LHCN-M2 (cell line): ENCODE measurements around the gene ITGB2. TPM values are rescaled to one million over a fixed set of nuclear protein-coding genes. Genes with fewer than 3 reads are reported as not detected.

Source experiments
- DNase-seq: peaks from one replicate; pipeline ENCODE4 v3.0.0-alpha.2; 2012; ENCODE audit warnings: low read depth
- total RNA-seq: library from RNA; depleted of rRNA; stranded (reverse); fragments of >200 nt; gene quantifications from 2 replicates; pipeline ENCODE4 v1.2.3, GENCODE V29; 2014

ITGB2 gene
- total RNA-seq, 1 experiment from 2014 or later = 3.8 TPM

DNA sequence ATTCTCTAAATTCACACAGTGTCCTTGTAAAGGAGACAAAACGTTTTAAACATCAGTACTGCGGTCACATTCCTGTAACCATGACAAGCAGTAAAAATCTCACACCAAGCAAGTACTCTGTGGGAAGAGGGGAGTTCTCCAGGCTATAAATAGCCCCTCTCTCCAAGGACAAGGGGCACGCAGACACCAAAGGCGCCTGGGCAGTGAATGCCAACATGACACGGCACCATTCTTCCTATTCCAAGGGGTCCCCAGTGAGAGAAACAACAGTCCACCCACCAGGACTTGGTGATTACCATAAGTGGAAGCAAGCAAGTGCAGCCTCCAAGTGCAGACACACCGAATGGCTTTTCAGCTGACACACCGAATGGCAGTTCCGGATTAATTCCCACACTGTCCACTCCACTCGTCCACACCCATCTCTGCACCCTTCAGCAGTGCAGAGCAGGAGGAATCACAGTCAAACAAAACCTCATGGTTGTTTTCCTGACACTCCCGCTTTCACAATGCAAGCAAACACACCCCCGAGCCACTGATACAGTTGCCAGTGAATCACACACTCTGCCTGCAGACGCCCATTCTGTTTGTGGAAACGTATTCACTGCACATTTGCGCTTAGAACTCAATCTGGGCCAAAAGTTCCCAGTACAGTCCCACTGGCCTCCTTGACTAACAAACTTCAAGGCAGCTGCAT, 49.0 kb downstream of the ITGB2 start:
- peak; percentile 84 for DNase-seq

DNA sequence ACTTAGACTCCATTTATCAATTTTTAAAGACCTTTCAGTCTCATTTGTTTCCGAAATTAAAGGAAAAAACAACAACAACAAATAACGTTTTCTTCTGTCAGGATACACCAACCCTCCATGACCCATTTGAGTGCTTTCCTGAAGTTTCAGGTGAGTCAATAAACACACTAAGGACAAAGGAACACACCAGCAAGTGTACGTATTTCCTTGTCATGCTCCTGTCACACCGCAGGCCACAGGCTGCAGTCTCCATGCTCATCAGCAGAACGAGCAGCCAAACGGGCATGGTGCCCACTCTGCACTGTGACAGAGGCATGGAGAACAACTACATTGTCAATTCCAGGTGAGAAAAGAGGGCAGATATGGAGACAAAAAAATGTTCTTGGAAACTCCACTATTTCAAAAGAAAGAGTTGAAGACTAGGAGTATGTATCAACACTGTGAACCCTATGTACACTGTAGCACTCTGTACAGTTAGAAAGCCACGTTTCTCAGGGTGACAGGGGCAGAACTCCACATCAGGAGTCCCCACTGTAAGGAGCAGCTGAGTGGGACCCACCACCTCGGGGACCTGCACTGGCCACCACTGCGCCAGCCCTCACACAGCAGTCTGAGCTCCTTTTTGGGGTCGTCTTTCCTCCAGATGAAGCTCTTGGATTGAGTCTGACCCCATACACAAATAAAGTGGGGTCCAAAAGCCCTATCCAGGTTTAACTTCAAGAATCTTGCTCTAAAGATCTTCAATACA, 49.8 kb downstream of the ITGB2 start:
- peak; percentile 31 for DNase-seq

DNA sequence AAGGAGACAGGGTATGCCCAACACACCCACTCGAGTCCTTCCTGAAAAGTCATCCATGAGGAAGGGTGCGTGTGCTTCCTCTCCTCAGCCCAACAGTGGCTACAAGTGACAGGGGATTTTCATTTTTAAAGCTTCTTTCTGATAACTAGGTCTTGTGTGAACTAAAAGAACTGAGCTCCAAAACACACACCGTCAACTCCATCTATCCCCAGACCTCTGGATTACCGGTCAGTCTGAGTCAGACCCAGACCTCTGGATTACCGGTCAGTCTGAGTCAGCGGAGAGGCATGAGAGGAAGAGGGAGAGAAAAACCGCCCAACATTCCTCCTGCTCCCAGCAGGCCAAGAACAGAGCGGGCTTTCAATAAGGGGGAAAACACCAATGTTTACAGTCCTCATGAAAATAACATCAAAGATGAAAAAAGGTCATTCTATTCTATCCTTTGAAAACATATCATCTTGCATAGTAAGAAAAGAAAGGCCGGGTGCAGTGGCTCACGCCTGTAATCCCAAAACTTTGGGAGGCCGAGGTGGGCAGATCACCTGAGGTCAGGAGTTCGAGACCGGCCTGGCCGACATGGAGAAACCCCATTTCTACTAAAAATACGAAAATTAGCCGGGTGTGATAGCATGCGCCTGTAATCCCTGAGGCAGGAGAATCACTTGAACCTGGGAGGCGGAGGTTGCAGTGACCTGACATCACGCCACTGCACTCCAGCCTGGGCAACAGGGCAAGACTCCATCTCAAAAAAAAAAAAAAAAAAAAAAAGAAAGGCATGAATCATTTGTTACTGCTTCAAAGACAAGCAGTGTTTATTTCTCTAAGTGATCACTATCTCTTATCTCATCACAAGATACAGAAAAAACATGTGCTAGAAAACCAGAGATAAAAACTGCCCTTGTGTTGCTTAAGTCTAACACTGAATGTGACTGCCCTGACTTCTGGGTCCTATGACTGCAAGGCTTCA, 50.6 kb downstream of the ITGB2 start:
- peak; percentile 99 for DNase-seq

DNA sequence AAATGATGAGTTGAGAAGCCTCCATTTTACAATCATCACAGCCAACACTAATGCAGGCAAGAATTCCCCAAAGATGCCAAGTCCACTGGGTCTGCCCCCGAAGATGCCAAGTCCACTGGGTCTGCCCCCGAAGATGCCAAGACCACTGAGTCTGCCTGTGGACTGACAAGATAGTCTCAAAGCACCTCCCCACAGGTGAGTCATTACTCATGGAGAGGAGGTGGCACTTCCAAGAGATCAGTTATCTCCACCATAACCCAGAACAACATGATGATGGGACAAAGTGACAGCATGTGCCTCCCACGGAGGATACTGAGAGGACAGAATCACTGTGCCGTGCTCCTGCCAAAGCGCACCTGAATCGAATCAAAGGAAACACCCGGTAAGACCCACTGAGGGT, 52.0 kb downstream of the ITGB2 start:
- DNase-seq = no peak

DNA sequence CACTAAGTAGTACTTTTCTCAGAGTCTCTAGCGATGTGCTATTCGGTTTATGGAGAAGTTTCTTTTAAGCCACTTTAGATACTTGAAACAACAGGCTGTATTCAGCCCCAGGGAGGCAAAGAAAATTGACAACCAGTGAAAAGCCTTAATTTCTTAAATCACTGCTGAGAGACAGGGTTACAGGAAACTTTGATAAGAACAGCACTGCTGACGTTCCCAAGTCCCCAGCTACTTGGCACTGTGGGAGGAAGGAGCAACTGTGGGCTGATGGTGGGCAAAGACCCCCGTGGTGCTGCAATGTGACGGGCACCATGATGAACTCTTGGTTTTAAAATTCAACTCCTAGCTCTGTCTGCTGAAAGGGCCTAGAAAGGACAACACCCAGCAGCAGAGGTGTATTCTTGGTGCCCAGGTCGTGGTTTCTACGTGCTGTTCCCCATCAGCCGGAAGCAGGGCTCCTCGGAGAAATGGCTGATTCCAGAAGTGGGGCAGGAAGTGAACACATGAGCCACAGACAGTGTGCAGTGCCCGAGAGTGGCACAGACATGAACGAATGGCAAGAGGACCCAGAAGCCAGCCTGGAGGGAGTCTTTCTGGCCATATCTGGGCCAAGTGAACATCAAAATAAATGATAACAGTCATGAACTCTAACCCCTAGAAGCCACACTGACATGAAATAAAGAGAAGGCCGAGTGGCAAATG, 52.5 kb downstream of the ITGB2 start:
- DNase-seq = no peak

DNA sequence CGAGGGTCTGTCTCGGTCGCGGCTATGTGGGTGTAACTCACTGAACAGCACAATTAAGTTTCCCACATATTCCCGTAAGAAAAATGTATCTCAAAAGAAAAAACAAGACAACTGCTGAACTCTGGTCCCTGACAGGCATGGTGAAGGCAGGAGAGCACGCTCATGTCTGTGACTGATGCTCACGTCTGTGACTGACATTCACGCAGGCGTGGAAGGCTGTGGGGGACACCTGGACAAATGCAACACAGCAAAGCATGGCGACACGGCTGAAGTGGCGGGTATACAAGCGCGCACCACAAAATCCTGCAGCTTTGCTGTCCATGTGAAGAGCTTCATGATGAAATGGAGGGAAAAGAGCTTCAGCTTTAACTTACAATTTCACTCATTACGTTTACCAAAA, 53.2 kb downstream of the ITGB2 start:
- no peak for DNase-seq

DNA sequence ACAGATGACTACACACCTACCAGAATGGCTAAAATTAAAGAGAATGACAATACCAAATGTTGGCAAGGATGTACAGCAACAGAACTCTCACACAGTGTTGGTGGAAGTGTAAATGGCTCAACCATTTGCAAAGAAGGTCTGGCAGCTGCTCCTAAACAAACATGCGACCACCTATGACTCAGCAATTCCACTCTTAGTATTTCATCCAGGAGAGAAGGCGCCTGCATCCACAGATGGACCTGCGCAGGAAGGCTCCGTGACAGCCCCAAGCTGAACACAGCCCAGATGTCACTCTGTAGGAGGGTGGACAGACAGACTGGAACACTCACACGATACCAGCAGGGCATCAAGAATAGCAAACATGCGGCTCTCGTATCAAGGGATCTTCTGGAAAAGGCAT, 53.9 kb downstream of the ITGB2 start:
- DNase-seq = peak; percentile 90

DNA sequence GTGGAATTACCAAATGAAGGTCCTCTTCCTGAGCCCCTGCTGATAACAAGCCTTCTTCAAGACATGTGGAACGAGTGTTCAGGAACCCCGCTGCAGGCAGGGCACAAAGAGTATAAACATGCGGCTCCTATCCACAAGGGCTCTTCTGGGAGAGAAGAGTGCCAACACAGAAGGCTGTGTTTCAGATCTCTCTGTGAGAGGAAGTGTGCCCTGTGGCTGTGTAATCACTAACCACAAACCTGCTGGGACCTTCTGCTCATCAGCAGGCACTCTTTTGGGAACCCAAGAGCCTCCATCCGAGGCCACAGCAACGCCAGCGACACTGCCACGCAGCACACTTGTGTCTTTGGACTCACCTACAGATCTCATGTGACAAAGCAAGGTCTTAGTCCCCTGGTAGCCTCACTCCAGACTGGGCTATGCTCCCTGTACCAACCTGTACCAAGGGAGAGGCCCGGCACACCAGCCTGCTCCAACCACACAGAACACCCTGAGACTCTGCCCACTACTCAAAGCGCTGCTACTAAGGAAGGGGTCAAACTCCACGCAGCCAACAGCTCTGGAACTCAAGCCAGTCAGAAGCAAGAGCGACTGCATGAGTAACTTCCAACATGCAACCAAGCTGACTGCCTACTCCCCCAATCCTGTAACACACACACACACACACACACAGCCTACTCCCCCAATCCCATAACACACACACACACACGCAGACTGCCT, 55.0 kb downstream of the ITGB2 start:
- peak; percentile 61 for DNase-seq

DNA sequence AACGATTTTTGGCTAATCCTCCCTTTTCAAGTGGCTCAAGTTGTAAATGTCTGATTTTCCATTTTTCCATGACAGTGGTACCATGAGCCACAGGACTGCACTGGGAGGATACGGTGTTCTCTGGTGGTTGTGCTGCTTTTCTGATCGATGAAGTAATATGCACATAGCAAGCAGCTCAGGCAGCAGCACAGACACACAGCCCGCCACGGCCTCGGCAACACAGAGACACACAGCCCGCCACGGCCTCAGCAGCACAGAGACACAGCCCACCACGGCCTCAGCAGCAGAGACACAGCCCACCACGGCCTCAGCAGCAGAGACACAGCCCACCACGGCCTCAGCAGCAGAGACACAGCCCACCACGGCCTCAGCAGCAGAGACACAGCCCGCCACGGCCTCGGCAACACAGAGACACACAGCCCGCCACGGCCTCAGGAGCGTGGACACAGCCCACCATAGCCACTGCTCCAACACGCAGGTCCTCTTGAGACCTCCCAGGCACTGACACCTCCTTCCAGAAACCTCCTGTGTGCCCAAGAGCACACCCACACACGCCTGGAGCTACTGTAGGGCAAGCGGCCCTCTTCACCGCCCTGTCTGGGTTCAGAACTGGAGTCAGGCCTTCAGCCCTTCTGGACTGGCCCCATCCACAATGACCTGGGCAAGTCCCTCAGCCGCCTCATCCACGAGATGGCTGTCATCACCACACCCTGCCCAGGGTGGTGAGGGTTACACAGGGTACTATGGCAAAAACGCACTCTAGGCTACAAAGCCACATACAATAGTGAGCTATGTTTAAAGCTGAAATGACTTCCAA, 57.6 kb downstream of the ITGB2 start:
- no peak for DNase-seq

DNA sequence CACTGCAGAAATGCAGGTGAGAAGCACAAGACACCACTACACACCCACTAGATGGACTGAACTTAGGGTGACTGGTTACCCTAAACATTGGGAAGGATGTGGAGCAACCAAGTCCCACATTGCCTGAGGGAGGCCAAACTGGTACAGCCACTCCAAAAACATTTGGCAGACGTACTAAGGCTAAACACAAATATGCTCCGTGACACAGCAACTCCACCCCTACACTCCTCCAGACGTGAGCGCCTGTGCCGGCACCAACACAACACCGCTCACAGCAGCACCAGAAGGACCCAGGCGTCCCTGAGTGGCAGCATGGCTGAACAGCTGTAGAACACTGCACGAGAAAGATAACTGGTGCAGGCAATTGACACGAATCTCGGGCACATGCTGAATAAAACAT, 61.9 kb downstream of the ITGB2 start:
- no peak for DNase-seq

DNA sequence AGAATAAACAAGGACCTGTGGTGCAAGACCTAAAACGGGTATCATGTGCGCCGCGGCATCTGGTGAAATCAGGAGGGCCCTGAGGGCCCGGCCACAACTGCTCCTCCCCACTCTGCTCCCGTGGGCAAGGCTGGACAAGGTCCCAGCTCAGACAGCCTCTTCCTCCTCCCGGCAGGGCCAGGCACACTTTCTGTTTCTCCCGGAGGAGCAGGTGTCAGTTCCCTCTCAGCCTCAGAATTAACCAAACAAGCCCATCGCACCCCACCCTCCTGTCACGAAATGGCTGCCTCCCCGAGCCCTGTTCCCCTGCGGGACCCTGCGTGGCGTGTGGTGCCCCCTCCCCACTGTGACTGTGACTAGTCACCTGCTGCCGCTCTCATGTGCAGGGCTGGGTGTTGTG, 62.4 kb downstream of the ITGB2 start:
- DNase-seq = no peak

DNA sequence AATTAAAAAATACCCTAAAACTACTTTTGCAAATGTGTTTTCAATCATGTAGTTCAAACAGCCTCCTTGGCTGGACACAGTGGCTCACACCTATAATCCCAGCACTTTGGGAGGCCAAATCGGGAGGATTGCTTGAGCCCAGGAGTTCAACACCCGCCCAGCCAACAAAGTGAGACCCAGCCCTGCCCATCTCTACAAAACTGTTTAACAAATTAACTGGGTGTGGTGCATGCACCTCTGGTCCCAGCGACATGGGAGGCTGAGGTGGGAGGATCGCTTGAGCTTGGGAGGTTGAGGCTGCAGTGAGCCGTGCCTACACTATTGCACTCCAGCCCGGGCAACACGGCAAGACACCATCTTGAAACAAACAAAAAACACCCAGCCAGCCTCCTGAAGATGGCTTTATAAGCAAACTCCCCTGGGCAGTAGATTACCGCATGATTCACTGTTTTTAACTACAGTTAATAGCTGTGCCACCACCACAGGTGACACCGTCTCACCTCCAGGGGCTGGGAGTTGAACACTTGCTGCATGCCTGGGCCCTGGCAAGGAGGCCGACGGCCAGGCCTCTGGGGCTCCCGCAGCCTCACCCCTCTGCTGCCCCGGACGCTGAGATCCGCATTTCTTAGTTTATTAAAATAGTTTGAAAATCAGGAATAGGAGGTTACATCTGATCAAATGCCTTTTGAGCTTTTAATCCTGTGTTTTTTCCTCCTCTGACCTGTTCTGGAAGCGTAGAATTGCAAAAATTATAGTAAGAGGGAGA, 63.4 kb downstream of the ITGB2 start:
- no peak for DNase-seq

DNA sequence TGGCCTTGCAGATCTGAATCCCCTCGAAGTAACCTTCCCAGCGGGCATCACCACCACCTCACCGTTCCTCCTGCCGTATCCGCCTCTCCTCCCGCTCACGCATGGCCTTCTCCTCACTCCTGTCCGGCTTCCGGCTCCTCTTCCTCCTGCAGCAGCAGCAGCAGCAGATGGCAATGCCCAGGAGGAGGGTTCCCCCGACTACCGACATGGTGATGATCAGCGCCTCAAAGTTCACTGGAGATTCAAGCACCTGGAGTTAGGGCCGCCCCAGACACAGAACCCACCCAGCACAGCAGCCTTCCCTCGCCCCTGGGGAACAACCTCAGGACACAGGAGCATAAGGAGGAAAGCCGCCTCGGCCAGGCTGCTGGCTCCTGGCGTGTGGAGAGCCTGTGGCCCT, 64.6 kb downstream of the ITGB2 start:
- no peak for DNase-seq

DNA sequence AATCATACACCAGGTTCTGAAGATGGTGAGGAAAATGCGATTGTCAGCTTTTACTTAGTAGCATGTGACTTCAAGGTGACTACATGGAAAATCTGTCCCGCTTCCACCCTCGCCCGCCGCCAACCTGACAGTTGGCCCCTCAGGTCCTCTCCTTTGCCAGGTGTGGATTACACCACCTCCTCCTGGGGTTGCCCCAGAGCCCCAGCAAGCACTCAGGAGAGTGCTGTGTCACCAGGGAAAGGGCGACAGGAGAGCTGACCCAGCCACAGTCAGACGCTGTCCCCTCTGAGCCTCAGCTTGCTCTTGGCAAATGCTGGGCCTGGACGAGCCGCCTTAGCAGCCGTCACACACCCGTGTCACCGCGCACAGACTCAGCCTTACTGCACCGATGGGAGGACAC, 65.1 kb downstream of the ITGB2 start:
- DNase-seq = no peak

DNA sequence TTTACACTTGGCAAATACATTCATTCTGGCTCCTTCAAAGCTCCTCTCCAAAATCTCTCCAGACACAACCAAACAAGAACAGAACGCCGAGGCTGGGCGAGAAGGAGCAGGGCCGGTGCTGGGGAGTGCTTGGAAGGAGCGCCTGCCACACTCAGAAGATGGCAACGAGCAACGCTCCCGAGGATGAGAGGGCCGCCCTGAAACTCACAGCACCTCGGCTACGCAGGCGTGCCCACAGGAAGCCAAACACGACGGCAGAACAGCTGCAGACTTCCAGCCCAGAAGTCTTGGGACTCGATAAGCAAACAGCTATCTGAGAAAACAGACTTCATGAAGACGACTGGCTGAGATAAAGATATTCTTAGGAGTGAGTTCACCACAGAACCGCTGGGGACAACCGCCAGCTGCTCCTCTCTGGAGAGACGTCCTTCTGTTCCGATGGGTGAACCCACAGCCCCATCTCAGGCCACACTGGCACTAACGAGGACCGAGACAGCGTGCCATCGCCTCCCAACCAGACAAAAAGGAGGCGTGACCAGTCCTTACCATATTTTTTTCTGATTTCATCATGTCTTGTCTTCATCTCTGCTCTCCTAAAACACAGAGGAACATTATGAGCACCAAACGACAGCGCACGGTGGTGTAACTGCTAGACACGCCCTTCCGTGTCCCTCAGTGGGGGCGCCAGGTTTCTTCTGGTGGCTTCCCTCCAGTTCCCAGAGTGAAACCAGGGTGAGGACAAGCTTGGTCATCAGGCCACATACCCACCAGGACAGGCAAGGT, 65.8 kb downstream of the ITGB2 start:
- DNase-seq = no peak

DNA sequence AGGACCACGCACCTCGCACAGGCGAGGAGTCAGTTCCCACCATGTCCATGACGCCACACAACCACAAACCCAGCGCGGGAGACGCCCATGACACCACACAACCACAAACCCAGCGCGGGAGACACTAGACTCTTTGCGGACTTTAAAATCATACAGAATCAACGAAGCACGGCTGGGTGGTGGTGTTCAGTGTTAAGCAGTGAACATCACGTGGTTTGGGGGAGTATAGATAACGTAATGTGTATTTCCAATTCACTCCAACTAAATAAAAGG, 66.4 kb downstream of the ITGB2 start:
- no peak for DNase-seq

DNA sequence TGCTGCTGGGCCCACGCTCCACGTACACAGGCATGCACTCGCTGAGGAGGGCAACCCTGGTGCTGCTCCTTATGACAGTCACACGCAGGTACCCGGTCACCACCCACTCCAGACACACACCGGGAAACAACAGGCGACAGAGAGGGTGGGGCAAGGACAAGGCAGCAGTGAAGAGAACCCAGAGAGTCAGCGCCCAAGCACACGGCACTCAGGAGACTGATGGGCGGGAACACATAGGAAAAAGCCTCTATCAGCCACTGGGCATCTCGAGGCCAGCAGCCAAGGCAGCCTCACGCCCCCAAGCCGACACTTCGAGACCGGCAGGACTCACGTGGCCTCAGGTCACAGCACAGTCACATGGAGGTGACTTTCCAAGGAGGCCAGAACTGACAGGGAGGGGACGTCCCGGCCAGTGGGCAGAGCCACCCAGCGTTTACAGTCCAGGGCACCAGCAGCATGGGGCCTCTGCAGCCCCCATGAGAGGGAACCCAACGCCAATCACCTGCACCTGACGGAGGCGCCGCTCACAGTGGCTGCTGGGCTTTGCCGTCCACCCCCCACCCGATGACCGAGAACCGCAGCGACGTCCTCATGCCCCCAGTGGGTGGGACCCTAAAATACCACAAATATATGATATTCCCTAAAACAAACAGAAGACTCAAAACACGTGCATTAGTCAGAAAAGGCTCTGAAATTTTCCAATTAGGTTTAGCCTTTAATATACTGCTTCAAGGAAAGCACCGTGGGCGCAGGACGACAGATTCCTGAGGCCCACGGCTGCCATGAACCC, 66.9 kb downstream of the ITGB2 start:
- no peak for DNase-seq
